ENCODE data around the gene PMS1.
"Not testable (repeated sequence)": the region's sequence is repeated elsewhere in the genome, so short reads cannot be mapped to it uniquely, and the experiment has no call there.

Gene PMS1

DNA sequence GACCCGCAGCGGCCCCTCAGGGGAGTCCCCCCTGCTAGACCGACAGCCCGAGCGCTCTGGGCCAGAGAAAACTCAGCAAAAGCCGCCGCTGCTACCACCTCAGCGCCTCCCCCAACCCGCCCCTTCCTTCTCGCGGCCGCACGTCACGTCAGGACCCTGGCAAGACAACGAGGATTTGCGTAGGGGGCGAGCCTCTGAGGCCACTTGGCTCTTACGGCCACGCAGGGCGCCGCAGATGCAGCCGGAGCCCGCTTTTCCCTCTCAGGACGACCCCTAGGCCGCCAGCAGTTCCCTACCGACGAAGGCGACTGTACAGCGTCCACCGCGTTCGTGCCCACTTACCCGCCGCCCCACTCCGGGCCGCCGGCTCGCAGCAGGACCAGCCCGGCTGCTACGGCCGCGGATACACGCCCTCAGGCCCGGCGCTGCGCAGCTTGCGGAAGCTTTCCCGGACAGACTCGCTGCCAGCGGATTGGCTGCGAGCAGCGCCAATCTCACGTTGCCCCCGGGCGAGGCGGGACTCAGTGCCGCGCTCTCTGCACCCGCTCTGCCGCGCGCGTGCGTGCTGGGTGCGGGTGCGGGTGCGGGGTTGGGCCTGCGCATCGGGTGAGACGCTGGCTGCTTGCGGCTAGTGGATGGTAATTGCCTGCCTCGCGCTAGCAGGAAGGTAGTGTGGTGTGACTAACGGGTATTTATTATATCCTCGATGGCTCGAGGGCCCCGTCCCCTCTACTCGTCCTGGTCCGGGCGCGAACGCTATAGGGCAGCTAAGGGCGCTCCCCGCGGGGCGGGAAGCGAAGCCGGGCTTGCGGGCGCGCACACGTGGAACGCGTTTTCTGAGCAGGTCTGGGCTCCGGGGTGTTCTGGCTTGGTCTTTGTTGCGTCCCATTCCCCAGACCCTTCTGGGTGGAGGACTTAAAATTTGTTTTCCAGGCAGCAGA lies at the start of gene PMS1, which contains the start of gene ORMDL1:
Gene PMS1, plus strand, starts transcription at position 524 of the 941 bp plus-strand sequence. CDS start 7,360 bp downstream, outside the sequence.
Gene ORMDL1, minus strand, starts transcription at position 413 of the 941 bp plus-strand sequence. CDS start 1,744 bp downstream, outside the sequence.
- peak within 1 kb of the TSS; percentile 79 for H3K9ac ChIP-seq
- no peaks in the 10 kb centered on the region; the same call in 1 of the 2 replicates for H3K36me3 ChIP-seq (ENCODE audit: insufficient read depth)
- peak within 1 kb of the TSS; percentile 83 for H2AFZ ChIP-seq (ENCODE audit: low read depth)
- no peaks in the 10 kb centered on the region for H3K27me3 ChIP-seq (ENCODE audit: insufficient read depth, low read depth)
- peak within 1 kb of the TSS; percentile 98 for H3K4me2 ChIP-seq
- TF ChIP-seq, protein P1, sequence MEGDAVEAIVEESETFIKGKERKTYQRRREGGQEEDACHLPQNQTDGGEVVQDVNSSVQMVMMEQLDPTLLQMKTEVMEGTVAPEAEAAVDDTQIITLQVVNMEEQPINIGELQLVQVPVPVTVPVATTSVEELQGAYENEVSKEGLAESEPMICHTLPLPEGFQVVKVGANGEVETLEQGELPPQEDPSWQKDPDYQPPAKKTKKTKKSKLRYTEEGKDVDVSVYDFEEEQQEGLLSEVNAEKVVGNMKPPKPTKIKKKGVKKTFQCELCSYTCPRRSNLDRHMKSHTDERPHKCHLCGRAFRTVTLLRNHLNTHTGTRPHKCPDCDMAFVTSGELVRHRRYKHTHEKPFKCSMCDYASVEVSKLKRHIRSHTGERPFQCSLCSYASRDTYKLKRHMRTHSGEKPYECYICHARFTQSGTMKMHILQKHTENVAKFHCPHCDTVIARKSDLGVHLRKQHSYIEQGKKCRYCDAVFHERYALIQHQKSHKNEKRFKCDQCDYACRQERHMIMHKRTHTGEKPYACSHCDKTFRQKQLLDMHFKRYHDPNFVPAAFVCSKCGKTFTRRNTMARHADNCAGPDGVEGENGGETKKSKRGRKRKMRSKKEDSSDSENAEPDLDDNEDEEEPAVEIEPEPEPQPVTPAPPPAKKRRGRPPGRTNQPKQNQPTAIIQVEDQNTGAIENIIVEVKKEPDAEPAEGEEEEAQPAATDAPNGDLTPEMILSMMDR (conservative IDR thresholded peaks at IDR 0.05; ENCODE audit: low read depth, low read length) = no peak
- H4K20me1 ChIP-seq (ENCODE audit: insufficient read depth) = no peaks in the 10 kb centered on the region
- peak within 1 kb of the TSS; percentile 88 for H3K4me3 ChIP-seq (IDR thresholded peaks at IDR 0.05; ENCODE audit: insufficient read depth, low read depth, low read length)
- H3K79me2 ChIP-seq (ENCODE audit: insufficient read depth, low read depth) = peaks cover 58% of the 10 kb centered on the region
- H3K27ac ChIP-seq = peak within 1 kb of the TSS; percentile 66
- peaks cover 30% of the 10 kb centered on the region for H3K4me1 ChIP-seq (ENCODE audit: low read depth, poor library complexity, severe bottlenecking)

DNA sequence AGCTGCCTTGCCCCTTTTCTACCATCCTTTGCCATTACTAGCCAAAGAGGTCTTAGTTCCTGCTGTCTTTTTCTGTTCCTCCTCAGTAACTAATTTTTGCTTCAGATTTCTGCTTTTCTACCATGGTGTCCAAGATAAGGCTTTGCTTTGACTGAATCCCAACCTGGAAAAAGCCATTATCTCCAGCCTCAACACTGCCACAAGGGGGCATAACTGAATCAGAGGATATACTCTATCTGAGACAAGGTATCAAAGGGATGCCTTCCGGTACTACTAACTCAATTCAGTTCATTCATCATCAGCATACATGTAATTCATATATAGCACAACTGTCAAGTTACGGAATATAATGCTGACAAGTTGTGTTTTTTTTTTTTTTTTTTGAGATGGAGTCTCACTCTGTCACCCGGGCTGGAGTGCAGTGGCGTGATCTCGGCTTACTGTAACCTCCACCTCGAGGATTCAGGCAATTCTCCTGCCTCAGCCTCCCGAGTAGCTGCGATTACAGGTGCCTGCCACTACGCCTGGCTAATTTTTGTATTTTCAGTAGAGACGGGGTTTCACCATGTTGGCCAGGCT lies 33.1 kb upstream of the PMS1 start:
- no peak overlapping the region for H3K4me2 ChIP-seq
- no peak overlapping the region for H2AFZ ChIP-seq (ENCODE audit: low read depth)
- no peaks in the 10 kb centered on the region for H3K36me3 ChIP-seq (ENCODE audit: insufficient read depth)
- H3K4me1 ChIP-seq (ENCODE audit: low read depth, poor library complexity, severe bottlenecking) = no peaks in the 10 kb centered on the region
- TF ChIP-seq, protein P1 (conservative IDR thresholded peaks at IDR 0.05; ENCODE audit: low read depth, low read length) = peak; percentile 84
- H3K79me2 ChIP-seq (ENCODE audit: insufficient read depth, low read depth) = no peaks in the 10 kb centered on the region
- no peaks in the 10 kb centered on the region for H3K27me3 ChIP-seq (ENCODE audit: insufficient read depth, low read depth)
- H3K9ac ChIP-seq = no peak overlapping the region
- H3K4me3 ChIP-seq (IDR thresholded peaks at IDR 0.05; ENCODE audit: insufficient read depth, low read depth, low read length) = no peak overlapping the region
- no peaks in the 10 kb centered on the region for H4K20me1 ChIP-seq (ENCODE audit: insufficient read depth)
- no peak overlapping the region for H3K27ac ChIP-seq

DNA sequence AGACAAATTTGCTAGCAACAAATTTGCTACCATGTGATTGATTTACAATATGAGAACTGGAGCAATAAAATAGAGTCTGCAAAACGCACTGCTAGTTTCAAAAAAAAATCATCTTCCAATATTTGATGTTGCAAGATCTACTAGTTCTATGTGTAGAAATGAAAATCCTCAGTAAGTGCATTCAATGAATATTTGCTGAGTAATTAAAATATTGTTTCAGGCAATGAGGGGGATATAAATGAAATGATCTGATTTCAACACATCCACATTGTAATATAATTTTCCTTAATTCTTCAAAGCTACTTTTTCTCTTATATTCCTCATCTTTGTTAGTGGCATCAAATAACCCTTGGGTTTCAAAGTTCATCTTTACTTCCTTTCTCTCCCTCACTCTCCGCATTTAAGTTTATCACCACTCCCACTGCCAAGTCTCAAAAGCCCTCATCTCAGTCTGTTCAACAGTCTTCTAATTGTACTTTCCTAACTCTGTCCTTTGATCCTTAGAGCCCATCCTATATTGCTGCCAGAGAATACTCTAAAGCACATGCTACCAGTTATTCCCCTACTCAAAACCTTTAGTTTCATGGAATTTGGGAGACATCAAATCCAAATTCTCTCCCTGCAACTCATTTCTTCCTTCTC lies 27.8 kb upstream of the PMS1 start:
- H3K4me3 ChIP-seq (IDR thresholded peaks at IDR 0.05; ENCODE audit: insufficient read depth, low read depth, low read length) = no peak overlapping the region
- peaks cover 5% of the 10 kb centered on the region for H3K4me1 ChIP-seq (ENCODE audit: low read depth, poor library complexity, severe bottlenecking)
- no peaks in the 10 kb centered on the region for H3K27me3 ChIP-seq (ENCODE audit: insufficient read depth, low read depth)
- no peak overlapping the region for H3K4me2 ChIP-seq
- no peaks in the 10 kb centered on the region for H4K20me1 ChIP-seq (ENCODE audit: insufficient read depth)
- H3K79me2 ChIP-seq (ENCODE audit: insufficient read depth, low read depth) = peaks cover 4% of the 10 kb centered on the region; the same call in 1 of the 2 replicates
- no peak overlapping the region for H2AFZ ChIP-seq (ENCODE audit: low read depth)
- H3K27ac ChIP-seq = no peak overlapping the region
- no peak overlapping the region for H3K9ac ChIP-seq
- TF ChIP-seq, protein P1 (conservative IDR thresholded peaks at IDR 0.05; ENCODE audit: low read depth, low read length) = no peak
- no peaks in the 10 kb centered on the region for H3K36me3 ChIP-seq (ENCODE audit: insufficient read depth)

DNA sequence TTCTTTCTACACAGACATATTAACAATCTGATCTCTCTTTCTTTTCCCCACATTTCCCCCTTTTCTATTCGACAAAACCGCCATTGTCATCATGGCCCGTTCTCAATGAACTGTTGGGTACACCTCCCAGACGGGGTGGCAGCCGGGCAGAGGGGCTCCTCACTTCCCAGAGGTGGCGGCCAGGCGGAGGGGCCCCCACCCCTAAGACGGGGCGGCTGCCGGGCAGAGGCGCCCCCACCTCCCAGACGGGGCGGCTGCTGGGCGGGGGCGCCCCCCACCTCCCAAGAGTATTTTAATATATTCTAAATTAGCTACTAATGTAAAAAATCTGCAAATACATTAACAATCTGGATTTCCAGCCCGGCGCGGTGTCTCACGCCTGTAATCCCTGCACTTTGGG lies 24.1 kb upstream of the PMS1 start:
- not testable (repeated sequence) for H3K9ac ChIP-seq; H3K79me2 ChIP-seq (ENCODE audit: insufficient read depth, low read depth); H3K27me3 ChIP-seq (ENCODE audit: insufficient read depth, low read depth); H4K20me1 ChIP-seq (ENCODE audit: insufficient read depth); H3K27ac ChIP-seq; H3K36me3 ChIP-seq (ENCODE audit: insufficient read depth); H3K4me2 ChIP-seq; H3K4me3 ChIP-seq (IDR thresholded peaks at IDR 0.05; ENCODE audit: insufficient read depth, low read depth, low read length); H2AFZ ChIP-seq (ENCODE audit: low read depth)
- peaks cover 20% of the 10 kb centered on the region for H3K4me1 ChIP-seq (ENCODE audit: low read depth, poor library complexity, severe bottlenecking)
